H1 (cell line): Measurements from ENCODE around the gene TGFB1I1. TPM values are rescaled to one million over a fixed set of nuclear protein-coding genes. Genes with fewer than 3 reads are reported as not detected.
"Not testable (repeated sequence)": the region's sequence is repeated elsewhere in the genome, so short reads cannot be mapped to it uniquely, and the experiment has no call there.

ENCODE experiments used
- CTCF ChIA-PET: fragments of 300-600 bp; sonication (Branson Sonifier 250); formaldehyde crosslinking; loops from one replicate; lab custom pipeline; 2021; ENCODE audit not compliant: partially characterized antibody; lab: Charles Lee
- POLR2A ChIA-PET: fragments of 300-600 bp; sonication (Branson Sonifier 250); formaldehyde crosslinking; loops from one replicate; lab custom pipeline; 2021; ENCODE audit warnings: inconsistent platforms; ENCODE audit not compliant: partially characterized antibody; lab: Charles Lee
- DNase-seq, 2 experiments: peaks; one replicate each; pipeline versions ENCODE4 v3.0.0 to v3.0.0-alpha.2; 2010 to 2022; ENCODE audit warnings: low spot score in 2 of 2, low read depth in 1 of 2, mixed read lengths in 1 of 2
- FAIRE-seq: peaks from 2 replicates; lab custom pipeline; 2011; peaks lifted over from hg19 to GRCh38; lab: Jason Lieb, UNC
- H2AFZ ChIP-seq: 2 replicates; pipeline ENCODE4 v1.8.1; 2012; ENCODE audit warnings: low read length, inconsistent platforms
- H2AK5ac ChIP-seq: 2 replicates; pipeline ENCODE4 v1.6.1; 2013; ENCODE audit warnings: low read depth, low read length
- H2BK120ac ChIP-seq: replicated peaks from 2 replicates; pipeline ENCODE3; 2013; ENCODE audit warnings: low read depth, low read length, inconsistent platforms
- H2BK12ac ChIP-seq: 2 replicates; pipeline ENCODE4 v1.6.1; 2013; ENCODE audit warnings: low read depth, low read length
- H2BK15ac ChIP-seq: 2 replicates; pipeline ENCODE4 v1.6.1; 2013; ENCODE audit warnings: low read length
- H2BK20ac ChIP-seq: 2 replicates; pipeline ENCODE4 v1.6.1; 2013; ENCODE audit warnings: low read length
- H2BK5ac ChIP-seq: 2 replicates; pipeline ENCODE4 v1.6.1; 2013; ENCODE audit warnings: low read depth, low read length
- H3K14ac ChIP-seq: 2 replicates; pipeline ENCODE4 v1.6.1; 2013; ENCODE audit warnings: inconsistent platforms; ENCODE audit not compliant: insufficient read length
- H3K18ac ChIP-seq: 2 replicates; pipeline ENCODE4 v1.6.1; 2013; ENCODE audit warnings: low read length; ENCODE audit errors: extremely low read depth
- H3K23ac ChIP-seq: 2 replicates; pipeline ENCODE4 v1.6.1; 2013; ENCODE audit warnings: inconsistent platforms; ENCODE audit not compliant: insufficient read length
- H3K23me2 ChIP-seq: 2 replicates; pipeline ENCODE4 v1.6.1; 2013; ENCODE audit warnings: low read depth, low read length
- H3K27ac ChIP-seq: 2 replicates; pipeline ENCODE4 v1.6.1; 2011; ENCODE audit warnings: low read depth, low read length, inconsistent platforms
- H3K27me3 ChIP-seq, 4 experiments: replicated peaks in 1 of 4; 1 replicate in 1 of 4; 2 replicates in 3 of 4; pipeline versions ENCODE4 v1.6.1 to v1.8.1; 2011 to 2013; ENCODE audit warnings: low read length in 3 of 4, mild to moderate bottlenecking in 3 of 4, inconsistent platforms in 2 of 4, mixed read lengths in 2 of 4, moderate library complexity in 1 of 4; ENCODE audit not compliant: control insufficient read depth in 3 of 4, insufficient read depth in 3 of 4; ENCODE audit errors: extremely low read depth in 1 of 4
- H3K36me3 ChIP-seq, 4 experiments: 2 replicates each; pipeline versions ENCODE4 v1.6.1 to v1.8.1; 2011 to 2013; ENCODE audit warnings: mild to moderate bottlenecking in 4 of 4, low read length in 3 of 4, moderate library complexity in 2 of 4, control low read depth in 1 of 4, inconsistent platforms in 1 of 4; ENCODE audit not compliant: insufficient read depth in 4 of 4, control insufficient read depth in 2 of 4
- H3K4ac ChIP-seq: replicated peaks from 2 replicates; pipeline ENCODE3; 2013; ENCODE audit warnings: low read length, low read depth, mixed read lengths, inconsistent platforms; ENCODE audit not compliant: insufficient read length
- H3K4me1 ChIP-seq, 4 experiments: replicated peaks in 1 of 4; 1 replicate in 1 of 4; 2 replicates in 3 of 4; pipeline versions ENCODE4 v1.6.1 to v1.8.1; 2011 to 2013; ENCODE audit warnings: low read length in 3 of 4, inconsistent platforms in 2 of 4, mixed read lengths in 1 of 4; ENCODE audit not compliant: insufficient read depth in 4 of 4, control insufficient read depth in 3 of 4
- H3K4me2 ChIP-seq, 2 experiments: 2 replicates each; pipeline versions ENCODE4 v1.6.1 to v1.8.1; 2011 to 2013; ENCODE audit warnings: low read depth in 2 of 2, low read length in 2 of 2, control low read depth in 1 of 2, inconsistent platforms in 1 of 2, mild to moderate bottlenecking in 1 of 2; ENCODE audit not compliant: insufficient read depth in 1 of 2
- H3K4me3 ChIP-seq, 4 experiments: fragments of 200-600, 300-600 bp in 1 of 4; sonication (generic), shearing (Covaris generic), sonication (Bioruptor Twin) in 1 of 4; 2 replicates each; pipeline versions ENCODE4 v1.5.1 to v1.8.1; 2011 to 2016; ENCODE audit warnings: low read length in 4 of 4, low read depth in 3 of 4, control low read depth in 2 of 4, inconsistent platforms in 2 of 4, mild to moderate bottlenecking in 2 of 4, mixed read lengths in 1 of 4, moderate library complexity in 1 of 4; ENCODE audit not compliant: insufficient read depth in 2 of 4; ENCODE audit errors: extremely low read depth in 1 of 4
- H3K56ac ChIP-seq: replicated peaks from 2 replicates; pipeline ENCODE3; 2013; ENCODE audit warnings: low read depth, mild to moderate bottlenecking, mixed read lengths, low read length, inconsistent platforms; ENCODE audit not compliant: insufficient read length
- H3K79me1 ChIP-seq: 2 replicates; pipeline ENCODE4 v1.6.1; 2013; ENCODE audit warnings: low read depth, low read length, control low read depth
- H3K79me2 ChIP-seq, 2 experiments: 2 replicates each; pipeline versions ENCODE4 v1.6.1 to v1.8.1; 2012 to 2013; ENCODE audit warnings: low read length in 2 of 2, mild to moderate bottlenecking in 2 of 2, inconsistent platforms in 1 of 2; ENCODE audit not compliant: insufficient read depth in 2 of 2, control insufficient read depth in 1 of 2
- H3K9ac ChIP-seq, 4 experiments: replicated peaks in 1 of 4; 1 replicate in 1 of 4; 2 replicates in 3 of 4; pipeline versions ENCODE4 v1.6.1 to v1.8.1; 2011 to 2013; ENCODE audit warnings: low read depth in 3 of 4, low read length in 3 of 4, control low read depth in 2 of 4, mild to moderate bottlenecking in 2 of 4, moderate library complexity in 2 of 4, inconsistent platforms in 1 of 4; ENCODE audit errors: extremely low read depth in 1 of 4
- H3K9me3 ChIP-seq, 2 experiments: 2 replicates each; pipeline versions ENCODE4 v1.6.1 to v1.8.1; 2012 to 2013; ENCODE audit warnings: mild to moderate bottlenecking in 2 of 2, moderate library complexity in 2 of 2, control low read depth in 1 of 2, inconsistent platforms in 1 of 2, low read depth in 1 of 2, low read length in 1 of 2, mixed read lengths in 1 of 2; ENCODE audit not compliant: insufficient read depth in 2 of 2
- H4K20me1 ChIP-seq, 2 experiments: replicated peaks in 1 of 2; 2 replicates each; pipeline versions ENCODE3 to v1.8.1; 2011 to 2013; ENCODE audit warnings: inconsistent platforms in 2 of 2, low read length in 2 of 2, mild to moderate bottlenecking in 1 of 2; ENCODE audit not compliant: insufficient read depth in 2 of 2, control insufficient read depth in 1 of 2
- H4K5ac ChIP-seq: 2 replicates; pipeline ENCODE4 v1.6.1; 2013; ENCODE audit warnings: low read length, low read depth, mixed read lengths, inconsistent platforms; ENCODE audit not compliant: insufficient read length
- H4K8ac ChIP-seq: 2 replicates; pipeline ENCODE4 v1.8.0; 2013; ENCODE audit warnings: mild to moderate bottlenecking, moderate library complexity, low read length, inconsistent platforms; ENCODE audit not compliant: insufficient read depth; ENCODE audit errors: extremely low read depth
- H4K91ac ChIP-seq: replicated peaks from 2 replicates; pipeline ENCODE3; 2013; ENCODE audit warnings: low read length, mixed read lengths, inconsistent platforms; ENCODE audit not compliant: insufficient read length
- WGBS, 2 experiments: shearing (Covaris generic) in 1 of 2; methylation state at CpG; one replicate each; pipeline versions ENCODE4 v1.1.6 to v1.1.7; 2013 to 2015; ENCODE audit warnings: low lambda C conversion rate in 2 of 2, mixed read lengths in 2 of 2, inconsistent platforms in 1 of 2, low coverage in 1 of 2, missing lambda C conversion rate in 1 of 2; ENCODE audit not compliant: insufficient replicate concordance in 2 of 2, insufficient coverage in 1 of 2, insufficient read length in 1 of 2; ENCODE audit errors: extremely low coverage in 1 of 2, missing lambda C conversion rate in 1 of 2; 5-methylcytosine and 5-hydroxymethylcytosine counted together
- polyA plus RNA-seq, 7 experiments: library from polyadenylated mRNA; depleted of rRNA in 3 of 7; stranded (reverse) in 5 of 7; unstranded in 2 of 7; fragments of >200 nt in 5 of 7; fragments of 200-250 nt in 2 of 7; gene quantifications; 1 replicate in 5 of 7; 2 replicates in 1 of 7; 4 replicates in 1 of 7; pipeline versions ENCODE4 v1.2.1 to v1.2.3, GENCODE V29; 2011 to 2013; ENCODE audit warnings: missing spikeins in 2 of 7, mixed read lengths in 2 of 7
- total RNA-seq: library from RNA; stranded (reverse); fragmentation: NEBNext Ultra II Directional; extraction: Animal tissue kit (Norgen Biotek cat#: 25700); gene quantifications from 2 replicates; pipeline ENCODE4 v1.2.1, GENCODE V29; 2021

Gene TGFB1I1
- total and polyA plus RNA-seq, 2 of the 8 experiments (the other 6 are each of a cell fraction or from before 2014, with no cell fraction given): 5.6 to 5.8 TPM

DNA sequence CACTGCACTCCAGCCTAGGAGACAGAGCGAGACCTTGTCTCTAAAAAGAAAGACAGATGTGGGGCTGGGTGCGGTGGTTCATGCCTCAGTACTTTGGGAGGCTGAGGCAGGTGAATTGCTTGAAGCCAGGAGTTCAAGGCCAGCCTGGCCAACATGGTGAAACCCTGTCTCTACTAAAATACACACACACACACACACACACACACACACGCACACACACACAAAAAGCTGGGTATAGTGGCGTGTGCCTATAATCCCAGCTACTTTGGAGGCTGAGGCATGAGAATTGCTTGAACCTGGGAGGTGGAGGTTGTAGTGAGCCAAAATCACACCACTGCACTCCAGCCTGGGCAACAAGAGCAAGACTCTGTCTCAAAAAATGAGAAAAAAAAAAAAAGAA, 12.1 kb downstream of the TGFB1I1 start:
- H3K27ac ChIP-seq, H2BK20ac ChIP-seq, H2BK12ac ChIP-seq, H3K4me1 ChIP-seq, H3K9ac ChIP-seq, H3K14ac ChIP-seq, H4K5ac ChIP-seq, H2BK120ac ChIP-seq, H3K4ac ChIP-seq, H3K56ac ChIP-seq, H3K18ac ChIP-seq, H3K79me1 ChIP-seq, DNase-seq, H3K9me3 ChIP-seq, H2BK15ac ChIP-seq, FAIRE-seq, H4K91ac ChIP-seq, H2AFZ ChIP-seq, H4K8ac ChIP-seq, H3K36me3 ChIP-seq, H3K79me2 ChIP-seq, H2AK5ac ChIP-seq, H3K4me3 ChIP-seq, H3K23ac ChIP-seq, H2BK5ac ChIP-seq: not testable (repeated sequence)
- ChIA-PET POLR2A (interaction anchor here (0.7 to 1.2 kb wide), 3 partner anchors 10 to 24 kb away, joined by 3 read pairs; partner anchors contain the start of gene RUSF1), CTCF (interaction anchor here (0.6 kb wide), 2 partner anchors 241 to 254 kb away, joined by 3 read pairs; no protein-coding TSS in a partner anchor)
- Histone ChIP-seq H4K20me1 (peaks cover 0 to 12% of the 10 kb centered on the region in 2 experiments), H3K23me2 (peaks cover 15% of the 10 kb centered on the region), H3K4me2 (0 out of 4 replicates have a peak overlapping the region, but pooled peaks of 1 of the 2 experiments have one; percentile 6), H3K27me3 (peaks cover 12 to 61% (median 43%) of the 10 kb centered on the region in 4 experiments)
- 73% methylated on average over 3 of the region's 4 CpGs; no CpG with 5 or more reads in 1 of the 2 experiments for WGBS, 2 experiments
